Vagina (tissue), 2 donors: Measurements from ENCODE around the gene PDGFRA.
"Not testable (repeated sequence)": the region's sequence is repeated elsewhere in the genome, so short reads cannot be mapped to it uniquely, and the experiment has no call there.

Source experiments
- POLR2AphosphoS5 ChIP-seq, 2 donors: sonication (generic); formaldehyde crosslinking; IDR thresholded peaks; one replicate each; pipeline ENCODE4 v1.9.0; 2017; ENCODE audit warnings: antibody characterized with exemption in 2 of 2, mild to moderate bottlenecking in 2 of 2, low read depth in 1 of 2; ENCODE audit not compliant: insufficient read depth in 1 of 2
- TF ChIP-seq, protein P1 (sequence below), 3 experiments: fragments of 450-650 bp in 2 of 3; fragments of 200-600 bp in 1 of 3; sonication (generic) in 1 of 3; IDR thresholded peaks; one replicate each; pipeline ENCODE4 v1.5.1; 2017 to 2019; ENCODE audit warnings: antibody characterized with exemption in 3 of 3, mild to moderate bottlenecking in 2 of 3, moderate library complexity in 2 of 3

DNA sequence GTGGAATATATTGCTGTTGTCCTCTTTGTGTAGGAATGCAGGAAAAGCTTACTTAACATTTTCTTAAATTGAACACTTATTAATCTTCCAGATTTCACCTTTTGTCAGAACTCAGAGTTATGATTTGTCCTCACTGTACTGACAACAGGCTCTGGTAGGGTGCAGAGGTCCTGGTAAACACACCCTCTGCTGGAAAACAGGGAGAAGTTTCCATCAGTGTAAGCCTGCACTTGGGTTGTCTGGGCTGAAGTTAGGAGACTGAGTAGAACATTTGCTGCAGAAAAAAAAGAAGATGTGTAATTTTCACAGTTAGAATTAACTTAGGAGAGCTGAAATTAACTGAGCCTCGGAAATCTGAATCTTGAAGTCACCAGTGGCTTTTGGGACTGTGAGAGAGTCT lies 23.2 kb downstream of the PDGFRA start:
- not testable (repeated sequence) for TF ChIP-seq POLR2AphosphoS5 (IDR thresholded peaks at IDR 0.05; ENCODE audit: insufficient read depth in 1 of 2, low read depth in 1 of 2)
- TF ChIP-seq, protein P1, sequence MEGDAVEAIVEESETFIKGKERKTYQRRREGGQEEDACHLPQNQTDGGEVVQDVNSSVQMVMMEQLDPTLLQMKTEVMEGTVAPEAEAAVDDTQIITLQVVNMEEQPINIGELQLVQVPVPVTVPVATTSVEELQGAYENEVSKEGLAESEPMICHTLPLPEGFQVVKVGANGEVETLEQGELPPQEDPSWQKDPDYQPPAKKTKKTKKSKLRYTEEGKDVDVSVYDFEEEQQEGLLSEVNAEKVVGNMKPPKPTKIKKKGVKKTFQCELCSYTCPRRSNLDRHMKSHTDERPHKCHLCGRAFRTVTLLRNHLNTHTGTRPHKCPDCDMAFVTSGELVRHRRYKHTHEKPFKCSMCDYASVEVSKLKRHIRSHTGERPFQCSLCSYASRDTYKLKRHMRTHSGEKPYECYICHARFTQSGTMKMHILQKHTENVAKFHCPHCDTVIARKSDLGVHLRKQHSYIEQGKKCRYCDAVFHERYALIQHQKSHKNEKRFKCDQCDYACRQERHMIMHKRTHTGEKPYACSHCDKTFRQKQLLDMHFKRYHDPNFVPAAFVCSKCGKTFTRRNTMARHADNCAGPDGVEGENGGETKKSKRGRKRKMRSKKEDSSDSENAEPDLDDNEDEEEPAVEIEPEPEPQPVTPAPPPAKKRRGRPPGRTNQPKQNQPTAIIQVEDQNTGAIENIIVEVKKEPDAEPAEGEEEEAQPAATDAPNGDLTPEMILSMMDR (IDR thresholded peaks at IDR 0.05): not testable (repeated sequence)
